HepG2 (cell line): ENCODE data around the gene ZDHHC16. TPM values are rescaled to one million over a fixed set of nuclear protein-coding genes. Genes with fewer than 3 reads are reported as not detected.

Experiments
- ATAC-seq: fragments of 200-7000 bp; cut with Tn5 transposase; 3 replicates; pipeline ENCODE4 v1.9.1; 2020; ENCODE audit warnings: mild to moderate bottlenecking, moderate library complexity
- BruUV-seq: library from RNA; stranded (reverse); fragments of 400-500 nt; replicated peaks from 2 replicates; lab custom pipeline; 2021; lab: Mats Ljungman, UMichigan
- CTCF ChIA-PET: fragments of 300-600 bp; formaldehyde crosslinking; extraction: SDS; loops from one replicate; lab custom pipeline; 2021; ENCODE audit warnings: low total read pairs, inconsistent platforms, low intra/inter-chr PET ratio; lab: Yijun Ruan, JAX
- POLR2A ChIA-PET: fragments of 350-600 bp; sonication (Branson Sonifier 250); formaldehyde crosslinking; loops from one replicate; lab custom pipeline; 2020; ENCODE audit warnings: antibody characterized with exemption, inconsistent platforms; lab: Yijun Ruan, JAX
- DNase-seq: peaks from one replicate; pipeline ENCODE4 v3.0.0-alpha.2; 2015; ENCODE audit warnings: low spot score
- FAIRE-seq: peaks from 3 replicates; lab custom pipeline; 2011; peaks lifted over from hg19 to GRCh38; lab: Jason Lieb, UNC
- H2AFZ ChIP-seq: one replicate; pipeline ENCODE4 v1.6.1; 2011; ENCODE audit warnings: low read length, inconsistent platforms
- H3K27ac ChIP-seq: fragments of 300-600 bp; 3 replicates; pipeline ENCODE4 v1.8.0; 2011; ENCODE audit warnings: mixed run types, mild to moderate bottlenecking, mixed read lengths, low read length, inconsistent platforms; ENCODE audit not compliant: insufficient read depth; ENCODE audit errors: extremely low read length
- H3K27me3 ChIP-seq, 2 experiments: fragments of 200-600 bp in 1 of 2; 2 replicates in 1 of 2; 3 replicates in 1 of 2; pipeline versions ENCODE4 v1.6.0 to v1.8.0; 2011; ENCODE audit warnings: low read length in 2 of 2, mild to moderate bottlenecking in 2 of 2, moderate library complexity in 2 of 2, inconsistent platforms in 1 of 2; ENCODE audit not compliant: insufficient read depth in 2 of 2, control insufficient read depth in 1 of 2
- H3K36me3 ChIP-seq, 2 experiments: fragments of 200-600 bp in 1 of 2; replicated peaks in 1 of 2; 2 replicates in 1 of 2; 3 replicates in 1 of 2; pipeline versions ENCODE4 v1.5.1 to v1.8.0; 2011; ENCODE audit warnings: low read length in 2 of 2, inconsistent platforms in 1 of 2; ENCODE audit not compliant: insufficient read depth in 2 of 2, control insufficient read depth in 1 of 2
- H3K4me1 ChIP-seq: 2 replicates; pipeline ENCODE4 v1.5.1; 2012; ENCODE audit warnings: low read length, inconsistent platforms; ENCODE audit not compliant: insufficient read depth
- H3K4me2 ChIP-seq: 2 replicates; pipeline ENCODE4 v1.6.0; 2011; ENCODE audit warnings: low read depth, low read length, inconsistent platforms
- H3K4me3 ChIP-seq, 3 experiments: fragments of 200-600 bp in 1 of 3; sonication (generic), shearing (Covaris generic) in 1 of 3; replicated peaks in 1 of 3; 2 replicates each; pipeline ENCODE4 v1.5.1; 2011 to 2016; ENCODE audit warnings: low read length in 3 of 3, inconsistent platforms in 2 of 3, low read depth in 2 of 3, mild to moderate bottlenecking in 2 of 3, control low read depth in 1 of 3, mixed read lengths in 1 of 3; ENCODE audit not compliant: insufficient read depth in 1 of 3
- H3K79me2 ChIP-seq: one replicate; pipeline ENCODE4 v1.6.1; 2011; ENCODE audit warnings: low read length, inconsistent platforms; ENCODE audit not compliant: insufficient read depth
- H3K9ac ChIP-seq: 2 replicates; pipeline ENCODE4 v1.6.0; 2011; ENCODE audit warnings: mild to moderate bottlenecking, low read depth, low read length, inconsistent platforms; ENCODE audit not compliant: insufficient read depth
- H3K9me3 ChIP-seq: 2 replicates; pipeline ENCODE4 v1.5.1; 2012; ENCODE audit warnings: mild to moderate bottlenecking, low read length
- H4K20me1 ChIP-seq: 2 replicates; pipeline ENCODE4 v1.6.0; 2011; ENCODE audit warnings: inconsistent platforms, mild to moderate bottlenecking, low read length, moderate library complexity; ENCODE audit not compliant: insufficient read depth
- ATAD3A ChIP-seq: sonication (generic); formaldehyde crosslinking; IDR thresholded peaks from 2 replicates; pipeline ENCODE4 v1.4.0; 2020; ENCODE audit warnings: missing genetic modification reagents
- BRD4 ChIP-seq: sonication (generic); formaldehyde crosslinking; IDR thresholded peaks from 2 replicates; pipeline ENCODE4 v1.4.0; 2020; ENCODE audit warnings: missing genetic modification reagents
- HOXD1 ChIP-seq: sonication (generic); formaldehyde crosslinking; IDR thresholded peaks from 2 replicates; pipeline ENCODE4 v1.5.0; 2020; ENCODE audit warnings: missing genetic modification reagents
- MAFG ChIP-seq: sonication (generic); formaldehyde crosslinking; IDR thresholded peaks from 2 replicates; pipeline ENCODE4 v1.5.1; 2020; ENCODE audit warnings: mild to moderate bottlenecking, missing genetic modification reagents
- SIX1 ChIP-seq: sonication (generic); formaldehyde crosslinking; IDR thresholded peaks from 2 replicates; pipeline ENCODE4 v1.4.0; 2020; ENCODE audit warnings: missing genetic modification reagents, borderline replicate concordance
- STAG1 ChIP-seq: sonication (generic); formaldehyde crosslinking; IDR thresholded peaks from 2 replicates; pipeline ENCODE4 v1.4.0; 2020; ENCODE audit warnings: missing genetic modification reagents
- TCF7L2 ChIP-seq: IDR thresholded peaks from 2 replicates; pipeline ENCODE4 v1.6.1; 2011; ENCODE audit warnings: mild to moderate bottlenecking, low read depth, low read length, moderate library complexity
- TP53 ChIP-seq: sonication (generic); formaldehyde crosslinking; conservative IDR thresholded peaks from 2 replicates; pipeline ENCODE4 v1.4.0; 2020; ENCODE audit warnings: missing genetic modification reagents
- ZBTB8A ChIP-seq: sonication (generic); formaldehyde crosslinking; IDR thresholded peaks from 2 replicates; pipeline ENCODE4 v1.4.0; 2020; ENCODE audit warnings: mild to moderate bottlenecking, low read depth, missing genetic modification reagents, borderline replicate concordance
- ZEB1 ChIP-seq: IDR thresholded peaks from 2 replicates; pipeline ENCODE4 v1.6.1; 2012; ENCODE audit warnings: mild to moderate bottlenecking, low read depth, inconsistent platforms; ENCODE audit not compliant: insufficient replicate concordance
- ZNF292 ChIP-seq: sonication (generic); formaldehyde crosslinking; IDR thresholded peaks from 2 replicates; pipeline ENCODE4 v1.8.1; 2022; ENCODE audit warnings: mild to moderate bottlenecking, low read depth, missing genetic modification reagents, borderline replicate concordance
- ZNF619 ChIP-seq: sonication (generic); formaldehyde crosslinking; IDR thresholded peaks from 2 replicates; pipeline ENCODE4 v1.4.0; 2020; ENCODE audit warnings: mild to moderate bottlenecking, missing genetic modification reagents
- WGBS: methylation state at CpG from one replicate; pipeline ENCODE4 v1.1.6; 2017; ENCODE audit warnings: low lambda C conversion rate; 5-methylcytosine and 5-hydroxymethylcytosine counted together
- in situ Hi-C: cut with HindIII; loops from 2 replicates; pipeline ENCODE4 v1.10.0; 2017; ENCODE audit warnings: low pct_unique_long_range_greater_than_20kb; ENCODE audit not compliant: extremely low pct_ligation_motif_present
- intact Hi-C: fragments of 100-400 bp; cut with micrococcal nuclease; formaldehyde crosslinking; loops from one replicate; pipeline ENCODE4 v1.10.0; 2022; ENCODE audit not compliant: unreplicated experiment
- polyA plus RNA-seq, 8 experiments: library from polyadenylated mRNA; depleted of rRNA in 3 of 8; stranded (reverse) in 7 of 8; unstranded in 1 of 8; fragments of >200 nt; fragmentation: Illumina TruSeq in 4 of 8; extraction: Trizol in 4 of 8; gene quantifications; 2 replicates each; pipeline versions ENCODE4 v1.2.1 to v1.2.3, GENCODE V29; 2011 to 2016; ENCODE audit warnings: low read depth in 4 of 8, missing spikeins in 1 of 8, mixed read lengths in 1 of 8; ENCODE audit not compliant: insufficient read depth in 1 of 8
- total RNA-seq, 5 experiments: library from RNA; depleted of rRNA; stranded (reverse); fragments of >200 nt; fragmentation: Illumina TruSeq; extraction: Trizol; gene quantifications; 2 replicates each; pipeline ENCODE4 v1.2.3, GENCODE V29; 2016; ENCODE audit warnings: low read depth in 1 of 5
- TF ChIP-seq, protein P1 (sequence below): sonication (generic); formaldehyde crosslinking; IDR thresholded peaks from 2 replicates; pipeline ENCODE4 v1.4.0; 2020; ENCODE audit warnings: missing genetic modification reagents
- TF ChIP-seq, protein P2 (sequence below): sonication (generic); formaldehyde crosslinking; IDR thresholded peaks from 2 replicates; pipeline ENCODE4 v1.5.1; 2020; ENCODE audit warnings: missing genetic modification reagents, mild to moderate bottlenecking, borderline replicate concordance
- TF ChIP-seq, protein P3 (sequence below): sonication (generic); formaldehyde crosslinking; IDR thresholded peaks from 2 replicates; pipeline ENCODE4 v1.4.0; 2020; ENCODE audit warnings: missing genetic modification reagents
- TF ChIP-seq, protein P4 (sequence below): sonication (generic); formaldehyde crosslinking; conservative IDR thresholded peaks from 2 replicates; pipeline ENCODE4 v1.4.0; 2020; ENCODE audit warnings: mild to moderate bottlenecking, missing genetic modification reagents, moderate library complexity

The ZDHHC16 gene
- total and polyA plus RNA-seq, 2 of the 13 experiments (the other 11 are each of a cell fraction or from before 2014, with no cell fraction given): 40.8 to 41.8 TPM

DNA sequence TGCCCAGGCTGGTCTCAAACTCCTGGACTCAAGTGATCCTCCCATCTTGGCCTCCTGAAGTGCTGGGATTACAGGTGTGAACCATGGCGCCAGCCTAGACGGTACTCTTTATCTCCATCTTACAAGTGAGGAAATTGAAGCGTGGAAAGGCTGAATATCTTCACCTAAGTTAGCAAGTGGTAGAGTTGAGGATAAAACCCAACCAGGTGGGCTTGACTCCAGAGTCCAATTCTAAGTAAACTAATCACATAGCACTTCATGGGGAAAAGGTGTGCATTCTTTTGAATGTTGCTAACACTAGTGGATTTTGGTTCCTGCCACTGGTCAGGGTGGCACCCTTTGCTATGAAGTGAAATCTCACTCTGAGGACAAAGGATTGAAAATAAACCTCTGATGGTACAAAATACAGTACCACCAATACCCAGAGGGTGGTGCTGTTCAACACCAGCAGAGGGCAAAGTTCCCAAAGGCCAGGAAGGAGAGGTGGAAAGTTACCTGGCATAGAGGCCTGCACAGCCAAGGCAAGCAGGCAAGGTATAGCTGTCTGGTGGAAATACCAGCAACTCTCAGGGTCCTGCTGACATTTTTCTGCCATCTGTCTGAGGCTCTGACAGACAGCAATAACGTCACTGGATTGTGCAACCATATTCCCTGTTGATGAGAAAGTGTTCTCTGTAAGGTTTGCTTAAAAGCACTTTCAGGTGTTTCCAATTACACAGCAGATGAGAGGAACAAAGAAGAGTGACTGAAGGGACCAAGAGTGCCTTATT, 17.6 kb downstream of the ZDHHC16 start:
- Histone ChIP-seq H3K27ac (peak overlapping the region; percentile 55), H3K4me2 (no peak overlapping the region), H3K4me3 (no peak overlapping the region), H3K9ac (no peak overlapping the region), H3K9me3 (no peaks in the 10 kb centered on the region), H4K20me1 (no peaks in the 10 kb centered on the region), H3K79me2 (no peaks in the 10 kb centered on the region), H3K4me1 (peaks cover 25% of the 10 kb centered on the region), H2AFZ (no peak overlapping the region), H3K27me3 (no peaks in the 10 kb centered on the region), H3K36me3 (peaks cover 49 to 86% of the 10 kb centered on the region in 2 experiments)
- 68% methylated on average over 4 of the region's 4 CpGs for WGBS
- no TSS peak for BruUV-seq
- CTCF ChIA-PET: interaction anchor here (1.1 to 1.9 kb wide), 2 partner anchors 56 to 90 kb away, joined by 6 to 19 read pairs; no protein-coding TSS in a partner anchor
- DNase-seq (peak; percentile 87), ATAC-seq (peak; percentile 88), FAIRE-seq (peak; percentile 98)
- POLR2A ChIA-PET: interaction anchor here (0.7 to 1.7 kb wide), 4 partner anchors 11 to 91 kb away, joined by 3 to 4 read pairs (median 4); no protein-coding TSS in a partner anchor
- intact Hi-C loops (loop anchor here (1.0 to 5.0 kb wide), 3 partner anchors 65 to 149 kb away; no protein-coding TSS in a partner anchor), in situ Hi-C loops (loop anchor here (5.0 kb wide), 1 partner anchor 89 kb away; no protein-coding TSS in a partner anchor)
- TF ChIP-seq ZNF292 (no peak), SIX1 (no peak), TP53 (no peak), STAG1 (peak; percentile 81), HOXD1 (CRISPR knock-in tag) (no peak), ATAD3A (CRISPR knock-in tag) (no peak), TCF7L2 (no peak), BRD4 (CRISPR knock-in tag) (no peak), ZNF619 (CRISPR knock-in tag) (0 out of 2 replicates have a peak, but pooled peaks have one; percentile 45), MAFG (no peak), ZEB1 (peak; percentile 75), ZBTB8A (CRISPR knock-in tag) (no peak)
- TF ChIP-seq, protein P1, sequence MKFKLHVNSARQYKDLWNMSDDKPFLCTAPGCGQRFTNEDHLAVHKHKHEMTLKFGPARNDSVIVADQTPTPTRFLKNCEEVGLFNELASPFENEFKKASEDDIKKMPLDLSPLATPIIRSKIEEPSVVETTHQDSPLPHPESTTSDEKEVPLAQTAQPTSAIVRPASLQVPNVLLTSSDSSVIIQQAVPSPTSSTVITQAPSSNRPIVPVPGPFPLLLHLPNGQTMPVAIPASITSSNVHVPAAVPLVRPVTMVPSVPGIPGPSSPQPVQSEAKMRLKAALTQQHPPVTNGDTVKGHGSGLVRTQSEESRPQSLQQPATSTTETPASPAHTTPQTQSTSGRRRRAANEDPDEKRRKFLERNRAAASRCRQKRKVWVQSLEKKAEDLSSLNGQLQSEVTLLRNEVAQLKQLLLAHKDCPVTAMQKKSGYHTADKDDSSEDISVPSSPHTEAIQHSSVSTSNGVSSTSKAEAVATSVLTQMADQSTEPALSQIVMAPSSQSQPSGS (CRISPR knock-in tag): peak; percentile 60
- TF ChIP-seq, protein P2, sequence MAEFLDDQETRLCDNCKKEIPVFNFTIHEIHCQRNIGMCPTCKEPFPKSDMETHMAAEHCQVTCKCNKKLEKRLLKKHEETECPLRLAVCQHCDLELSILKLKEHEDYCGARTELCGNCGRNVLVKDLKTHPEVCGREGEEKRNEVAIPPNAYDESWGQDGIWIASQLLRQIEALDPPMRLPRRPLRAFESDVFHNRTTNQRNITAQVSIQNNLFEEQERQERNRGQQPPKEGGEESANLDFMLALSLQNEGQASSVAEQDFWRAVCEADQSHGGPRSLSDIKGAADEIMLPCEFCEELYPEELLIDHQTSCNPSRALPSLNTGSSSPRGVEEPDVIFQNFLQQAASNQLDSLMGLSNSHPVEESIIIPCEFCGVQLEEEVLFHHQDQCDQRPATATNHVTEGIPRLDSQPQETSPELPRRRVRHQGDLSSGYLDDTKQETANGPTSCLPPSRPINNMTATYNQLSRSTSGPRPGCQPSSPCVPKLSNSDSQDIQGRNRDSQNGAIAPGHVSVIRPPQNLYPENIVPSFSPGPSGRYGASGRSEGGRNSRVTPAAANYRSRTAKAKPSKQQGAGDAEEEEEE (CRISPR knock-in tag): no peak
- TF ChIP-seq, protein P3, sequence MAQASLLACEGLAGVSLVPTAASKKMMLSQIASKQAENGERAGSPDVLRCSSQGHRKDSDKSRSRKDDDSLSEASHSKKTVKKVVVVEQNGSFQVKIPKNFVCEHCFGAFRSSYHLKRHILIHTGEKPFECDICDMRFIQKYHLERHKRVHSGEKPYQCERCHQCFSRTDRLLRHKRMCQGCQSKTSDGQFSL: no peak
- TF ChIP-seq, protein P4, sequence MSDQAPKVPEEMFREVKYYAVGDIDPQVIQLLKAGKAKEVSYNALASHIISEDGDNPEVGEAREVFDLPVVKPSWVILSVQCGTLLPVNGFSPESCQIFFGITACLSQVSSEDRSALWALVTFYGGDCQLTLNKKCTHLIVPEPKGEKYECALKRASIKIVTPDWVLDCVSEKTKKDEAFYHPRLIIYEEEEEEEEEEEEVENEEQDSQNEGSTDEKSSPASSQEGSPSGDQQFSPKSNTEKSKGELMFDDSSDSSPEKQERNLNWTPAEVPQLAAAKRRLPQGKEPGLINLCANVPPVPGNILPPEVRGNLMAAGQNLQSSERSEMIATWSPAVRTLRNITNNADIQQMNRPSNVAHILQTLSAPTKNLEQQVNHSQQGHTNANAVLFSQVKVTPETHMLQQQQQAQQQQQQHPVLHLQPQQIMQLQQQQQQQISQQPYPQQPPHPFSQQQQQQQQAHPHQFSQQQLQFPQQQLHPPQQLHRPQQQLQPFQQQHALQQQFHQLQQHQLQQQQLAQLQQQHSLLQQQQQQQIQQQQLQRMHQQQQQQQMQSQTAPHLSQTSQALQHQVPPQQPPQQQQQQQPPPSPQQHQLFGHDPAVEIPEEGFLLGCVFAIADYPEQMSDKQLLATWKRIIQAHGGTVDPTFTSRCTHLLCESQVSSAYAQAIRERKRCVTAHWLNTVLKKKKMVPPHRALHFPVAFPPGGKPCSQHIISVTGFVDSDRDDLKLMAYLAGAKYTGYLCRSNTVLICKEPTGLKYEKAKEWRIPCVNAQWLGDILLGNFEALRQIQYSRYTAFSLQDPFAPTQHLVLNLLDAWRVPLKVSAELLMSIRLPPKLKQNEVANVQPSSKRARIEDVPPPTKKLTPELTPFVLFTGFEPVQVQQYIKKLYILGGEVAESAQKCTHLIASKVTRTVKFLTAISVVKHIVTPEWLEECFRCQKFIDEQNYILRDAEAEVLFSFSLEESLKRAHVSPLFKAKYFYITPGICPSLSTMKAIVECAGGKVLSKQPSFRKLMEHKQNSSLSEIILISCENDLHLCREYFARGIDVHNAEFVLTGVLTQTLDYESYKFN: no peak
